NCI-H187 treated with DMSO at 0.1 percent for 48 hours (cell line): Measurements from ENCODE around the gene RAB40AL.
"Not testable (repeated sequence)": the region's sequence is repeated elsewhere in the genome, so short reads cannot be mapped to it uniquely, and the experiment has no call there.

Source experiments
- DNase-seq: peaks from one replicate; lab custom pipeline; 2025; lab: John Stamatoyannopoulos, UW

RAB40AL gene, protein sequence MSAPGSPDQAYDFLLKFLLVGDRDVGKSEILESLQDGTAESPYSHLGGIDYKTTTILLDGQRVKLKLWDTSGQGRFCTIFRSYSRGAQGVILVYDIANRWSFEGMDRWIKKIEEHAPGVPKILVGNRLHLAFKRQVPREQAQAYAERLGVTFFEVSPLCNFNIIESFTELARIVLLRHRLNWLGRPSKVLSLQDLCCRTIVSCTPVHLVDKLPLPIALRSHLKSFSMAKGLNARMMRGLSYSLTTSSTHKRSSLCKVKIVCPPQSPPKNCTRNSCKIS

DNA sequence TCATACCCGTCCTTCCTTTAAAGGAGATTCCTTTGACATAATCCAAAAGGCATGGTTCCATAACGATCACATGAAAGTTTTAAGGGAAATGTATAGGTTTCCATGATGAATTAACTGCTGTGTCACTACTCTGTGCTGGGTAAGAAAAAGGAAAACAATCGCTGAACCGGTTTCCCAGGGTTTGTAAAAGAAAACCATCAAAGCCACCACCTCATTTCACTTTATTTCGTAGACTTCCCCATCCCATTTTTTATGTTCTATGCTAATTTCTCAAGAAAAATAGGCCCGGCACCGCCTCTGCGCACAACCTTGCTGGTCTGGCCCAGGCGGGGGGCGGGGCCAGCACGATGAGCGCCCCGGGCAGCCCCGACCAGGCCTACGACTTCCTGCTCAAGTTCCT lies at the start of gene RAB40AL:
TSS of gene RAB40AL (plus strand) at position 301 of the 400 bp plus-strand sequence. CDS start at position 348, 47 bp downstream.
- not testable (repeated sequence) for DNase-seq

DNA sequence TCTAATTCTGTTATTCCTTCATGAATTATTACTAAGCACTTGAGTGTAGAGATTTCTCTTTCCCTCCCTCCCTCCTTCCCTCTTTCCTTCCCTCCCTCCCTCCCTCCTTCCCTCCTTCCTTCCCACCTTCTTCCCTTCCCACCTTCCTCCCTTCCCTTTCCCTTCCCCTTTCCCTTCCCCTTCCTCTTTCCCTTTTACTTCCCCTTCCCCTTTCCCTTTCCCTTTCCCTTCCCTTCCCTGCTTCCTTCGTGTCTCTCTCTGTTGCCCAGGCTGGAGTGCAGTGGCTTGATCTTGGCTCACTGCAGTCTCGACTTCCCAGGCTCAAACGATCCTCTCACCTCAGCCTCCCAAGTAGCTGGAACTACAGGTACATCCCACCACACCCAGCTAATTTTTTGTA lies 49.4 kb upstream of the RAB40AL start:
- DNase-seq: no peak

DNA sequence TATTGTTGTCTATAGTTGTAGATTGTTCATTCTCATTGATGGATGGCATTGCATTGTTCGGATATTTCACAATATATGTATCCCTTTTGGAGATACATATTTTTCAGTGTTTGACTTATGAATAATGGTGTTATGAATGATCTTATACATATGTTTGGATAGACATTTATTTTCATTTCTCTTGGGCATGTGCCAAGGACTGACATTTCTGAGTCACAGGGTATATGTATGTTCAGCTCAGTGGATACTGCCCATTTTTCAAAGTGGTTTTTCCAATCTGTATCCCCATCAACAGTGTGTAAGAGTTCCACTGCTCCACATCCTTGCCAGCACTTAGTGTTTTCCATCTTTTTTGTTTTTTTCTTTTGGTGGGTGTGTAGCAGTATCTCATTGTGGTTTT lies 45.0 kb upstream of the RAB40AL start:
- no peak for DNase-seq

DNA sequence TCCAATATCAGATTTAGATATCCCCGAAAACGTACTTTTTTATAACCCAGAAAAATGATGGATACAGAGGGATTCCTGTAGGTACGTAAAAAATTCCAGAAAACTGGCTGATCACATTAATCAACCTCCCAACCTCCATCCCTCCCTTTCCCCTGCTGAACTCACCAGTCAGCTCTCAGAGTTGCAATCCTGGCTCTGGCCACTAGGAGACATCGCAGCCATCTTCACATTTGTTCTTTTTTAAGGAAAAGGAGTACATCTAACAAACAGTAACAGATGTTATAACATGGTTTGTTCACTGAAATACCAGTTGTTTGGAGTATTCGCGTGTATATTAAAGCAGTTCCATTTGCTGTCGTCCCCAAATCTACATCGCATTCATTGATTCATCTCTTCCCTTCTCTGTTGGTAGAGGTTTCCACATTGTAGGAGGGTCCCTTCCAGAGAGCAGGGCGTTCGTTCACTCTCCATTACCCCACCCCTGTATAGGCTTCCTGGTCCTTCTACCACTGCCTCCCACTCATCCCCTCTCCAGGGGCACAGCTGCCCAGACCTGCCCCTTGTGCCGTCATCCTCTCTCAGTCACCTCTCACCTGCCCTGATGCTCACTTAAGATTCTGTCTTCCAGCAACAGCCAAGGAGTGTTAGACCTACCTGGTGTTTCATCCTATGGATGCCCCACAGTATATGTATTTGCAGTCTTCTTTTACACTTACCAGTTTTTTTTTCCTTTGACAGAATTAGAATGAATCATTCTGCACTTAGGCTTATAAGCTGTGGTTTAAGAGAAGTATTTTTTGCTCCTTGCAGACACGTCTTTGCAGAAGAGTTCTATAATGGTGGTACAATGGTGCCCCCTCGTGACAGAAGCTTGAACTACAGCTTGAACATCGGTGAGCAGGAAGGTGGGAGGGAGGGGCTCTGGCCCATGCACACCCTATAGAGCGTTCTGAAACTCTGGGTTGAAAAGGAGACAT lies 36.8 kb upstream of the RAB40AL start:
- peak; percentile 0 for DNase-seq

DNA sequence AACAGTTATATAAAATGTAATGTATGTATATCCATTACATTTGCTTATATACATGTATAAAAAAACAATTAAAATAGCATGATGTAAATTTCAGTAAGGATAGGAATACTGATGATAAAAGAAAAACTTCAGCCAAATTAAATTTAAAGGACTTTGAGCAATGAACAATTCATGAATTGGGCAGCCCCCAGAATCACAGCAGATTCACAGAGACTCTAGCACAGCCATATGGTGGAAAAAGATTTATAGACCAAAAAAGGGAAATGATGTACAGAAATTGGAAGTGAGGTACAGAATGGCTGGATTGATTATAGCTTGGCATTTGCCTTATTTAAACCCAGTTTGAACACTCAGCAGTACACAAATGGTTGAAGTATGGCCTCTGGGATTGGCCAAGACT lies 34.7 kb upstream of the RAB40AL start:
- DNase-seq: no peak

DNA sequence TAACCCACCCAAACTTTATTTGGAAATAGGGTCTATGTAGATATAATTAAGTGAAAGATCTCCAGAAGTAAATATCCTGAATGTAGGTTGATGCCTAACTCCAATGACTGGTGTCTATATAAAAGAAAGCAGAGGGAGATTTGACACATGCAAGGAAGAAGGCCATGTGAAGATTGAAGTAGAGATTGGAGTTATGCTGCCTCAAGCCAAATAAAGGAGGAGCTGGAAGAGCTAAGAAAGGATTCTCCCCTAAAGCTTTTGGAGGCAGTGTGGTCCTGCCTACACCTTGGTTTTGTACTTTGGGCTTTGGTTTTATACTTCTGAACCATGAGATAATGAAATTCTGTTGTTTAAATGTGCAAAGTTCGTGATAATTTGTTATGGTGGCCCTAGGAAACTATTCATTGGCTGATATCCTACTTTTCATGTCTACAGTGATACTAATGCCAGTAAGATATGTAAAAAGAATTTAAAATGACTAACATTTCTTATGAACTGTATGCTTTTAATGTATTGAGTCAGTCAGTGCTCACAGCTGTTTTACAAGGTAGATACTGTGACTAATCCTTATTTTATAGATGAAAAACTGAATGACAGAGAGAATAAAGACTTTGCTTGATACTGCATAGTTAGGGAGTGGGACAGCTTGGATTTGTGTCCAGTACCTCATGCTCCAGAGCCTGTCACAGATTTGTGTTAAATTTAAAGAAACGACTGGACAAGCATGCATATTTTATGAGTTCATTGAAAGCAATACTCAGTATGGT lies 5.9 kb upstream of the RAB40AL start:
- no peak for DNase-seq

DNA sequence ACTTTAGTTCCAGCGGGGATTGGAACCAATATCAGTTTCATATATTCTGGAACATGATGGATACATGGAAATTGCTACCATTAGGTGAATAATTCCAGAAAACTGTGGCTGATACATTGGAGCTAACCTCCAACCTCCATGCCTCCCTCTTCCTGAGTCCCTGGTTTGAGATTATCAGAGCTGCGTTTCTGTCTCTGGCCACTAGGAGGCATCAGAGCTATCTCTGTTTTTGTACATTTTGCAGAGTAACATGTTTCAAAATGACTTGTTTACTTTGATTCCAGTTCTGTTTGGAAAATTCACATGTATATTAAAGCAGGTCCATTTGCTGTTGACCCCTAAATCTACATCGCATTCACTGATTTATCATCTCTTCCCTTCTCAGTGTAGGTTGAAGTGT lies 2.4 kb upstream of the RAB40AL start:
- no peak for DNase-seq

DNA sequence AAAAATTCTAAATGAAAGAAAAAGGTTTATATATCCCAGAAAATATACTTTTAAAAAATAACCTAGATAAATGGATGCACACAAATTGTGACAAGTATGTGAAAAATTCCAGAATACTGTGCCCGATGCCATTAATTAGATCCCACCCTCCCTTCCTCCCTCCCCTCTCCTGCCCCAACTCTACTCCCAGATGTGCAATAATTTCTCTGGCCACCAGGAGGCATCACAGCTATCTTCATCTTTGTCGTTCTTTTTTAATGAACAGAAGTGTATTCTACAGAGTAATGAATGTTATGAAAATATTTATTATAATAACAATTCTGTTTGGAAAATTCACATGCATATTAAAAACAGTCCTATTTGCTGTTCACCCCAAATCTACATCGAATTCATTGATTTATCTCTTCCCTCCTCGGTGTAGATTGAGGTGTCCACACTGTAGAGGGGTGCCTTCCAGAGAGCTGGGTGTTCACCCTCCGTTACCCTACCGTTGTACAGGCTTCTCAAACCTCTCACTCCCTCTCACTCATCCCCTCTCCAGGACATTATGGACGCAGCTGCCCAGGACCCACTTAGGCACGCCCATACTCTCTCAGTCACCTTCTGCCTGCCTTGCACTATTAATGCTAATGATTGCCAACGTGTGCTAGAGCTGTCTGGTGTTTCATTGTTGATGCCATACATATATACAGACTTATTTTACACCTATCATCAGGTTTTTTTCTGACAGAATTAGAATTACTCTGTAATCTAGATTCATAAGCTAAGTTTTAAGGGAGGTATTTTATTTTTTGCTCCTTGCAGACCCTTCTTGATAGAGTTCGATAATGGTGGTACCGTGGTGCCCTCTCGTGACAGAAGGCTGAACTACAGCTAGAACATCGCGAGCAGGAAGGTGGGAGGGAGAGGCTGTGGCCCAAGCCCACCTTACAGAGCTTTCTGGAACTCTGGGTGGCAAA lies 14.1 kb downstream of the RAB40AL start:
- DNase-seq: no peak

DNA sequence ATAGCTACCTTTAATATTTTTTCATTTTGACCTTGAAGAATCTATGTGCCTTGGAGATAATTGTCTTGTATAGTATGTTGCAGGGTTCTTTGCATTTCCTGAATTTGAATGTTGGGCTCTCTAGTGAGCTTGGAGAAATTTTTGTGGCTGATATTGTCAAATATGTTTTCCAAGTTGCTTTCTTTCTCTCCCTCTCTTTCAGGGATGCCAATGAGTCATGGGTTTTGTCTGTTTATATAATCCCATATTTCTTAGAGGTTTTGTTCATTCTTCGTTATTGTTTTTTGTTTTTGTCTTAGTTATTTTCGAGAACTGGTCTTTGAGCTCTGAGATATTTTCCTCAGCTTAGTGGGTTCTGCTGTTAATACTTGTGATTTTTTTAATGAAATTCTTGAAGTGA lies 20.7 kb downstream of the RAB40AL start:
- no peak for DNase-seq

DNA sequence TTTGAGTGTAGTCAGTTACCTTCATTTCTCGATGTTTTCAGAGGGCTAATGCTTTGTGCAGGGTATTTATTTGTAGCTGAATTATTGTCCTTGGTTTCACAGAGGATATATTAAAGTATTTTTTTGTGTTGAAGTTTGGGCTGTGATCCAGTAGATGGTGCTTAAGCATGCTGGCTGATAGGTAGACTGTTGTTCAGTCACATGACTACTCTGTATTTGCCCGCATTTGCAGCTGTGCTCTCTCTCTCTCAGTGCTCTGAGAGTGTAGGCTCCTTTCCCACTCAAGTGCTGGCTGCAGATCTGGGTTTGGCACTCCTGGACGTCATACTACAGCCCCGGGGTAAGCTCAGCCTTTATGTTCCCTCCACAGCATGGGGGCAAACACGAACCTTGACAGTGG lies 21.7 kb downstream of the RAB40AL start:
- DNase-seq: no peak

DNA sequence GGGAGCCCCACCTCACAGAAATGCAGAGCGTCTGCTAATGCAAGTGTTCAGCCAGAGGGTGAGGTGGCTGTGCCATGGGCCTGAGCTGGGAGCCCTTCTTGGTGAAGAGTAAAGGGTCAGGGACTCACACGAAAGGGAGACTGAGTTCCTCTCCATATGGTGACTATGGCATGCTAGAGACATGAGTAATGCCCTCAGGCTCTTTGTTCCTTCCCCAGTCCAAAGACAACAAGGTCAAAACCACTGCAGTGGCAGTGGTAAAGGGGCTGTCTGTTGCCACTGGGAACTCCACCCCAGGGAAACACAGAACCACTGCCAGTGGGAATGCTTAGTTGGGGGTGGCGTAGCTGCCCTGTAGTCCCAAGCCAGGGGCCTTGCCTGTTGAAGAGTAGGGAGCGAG lies 22.4 kb downstream of the RAB40AL start:
- no peak for DNase-seq

DNA sequence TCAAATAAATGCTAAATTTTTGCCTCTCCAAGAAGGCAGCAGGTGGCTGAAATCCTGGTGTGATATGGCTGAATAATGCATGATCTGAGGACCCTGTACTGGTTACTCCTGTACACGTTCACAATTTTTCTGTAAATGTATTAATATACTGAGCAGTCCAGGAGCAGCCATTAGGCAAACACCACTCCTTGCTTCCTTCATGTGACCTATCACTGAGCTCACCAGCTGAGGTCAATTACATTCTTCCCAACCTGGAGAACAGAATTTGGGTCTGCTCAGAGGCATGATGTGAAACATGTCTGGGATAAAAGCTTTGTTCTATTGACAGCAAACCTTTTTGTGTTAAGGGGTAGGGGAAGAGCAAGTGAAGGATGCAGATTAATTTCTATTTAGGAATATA lies 26.9 kb downstream of the RAB40AL start:
- no peak for DNase-seq

DNA sequence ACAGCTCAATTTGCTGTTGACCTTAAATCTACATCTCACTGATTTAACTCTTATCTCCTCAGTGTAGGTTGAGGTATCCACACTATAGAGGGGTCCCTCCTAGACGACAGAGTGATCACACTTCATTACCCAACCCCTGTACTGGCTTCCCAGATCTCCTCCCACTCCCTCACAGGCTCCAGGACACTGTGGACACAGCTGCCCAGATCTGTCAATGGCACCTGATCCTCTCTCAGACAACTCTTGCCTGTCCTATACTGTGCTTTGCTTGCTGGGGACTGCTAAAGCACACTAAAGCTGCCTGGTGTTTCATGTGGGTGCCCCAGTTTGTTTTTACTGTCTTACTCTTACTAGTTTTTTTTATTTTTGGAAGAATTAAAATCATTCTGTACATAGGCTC lies 27.9 kb downstream of the RAB40AL start:
- DNase-seq: no peak

DNA sequence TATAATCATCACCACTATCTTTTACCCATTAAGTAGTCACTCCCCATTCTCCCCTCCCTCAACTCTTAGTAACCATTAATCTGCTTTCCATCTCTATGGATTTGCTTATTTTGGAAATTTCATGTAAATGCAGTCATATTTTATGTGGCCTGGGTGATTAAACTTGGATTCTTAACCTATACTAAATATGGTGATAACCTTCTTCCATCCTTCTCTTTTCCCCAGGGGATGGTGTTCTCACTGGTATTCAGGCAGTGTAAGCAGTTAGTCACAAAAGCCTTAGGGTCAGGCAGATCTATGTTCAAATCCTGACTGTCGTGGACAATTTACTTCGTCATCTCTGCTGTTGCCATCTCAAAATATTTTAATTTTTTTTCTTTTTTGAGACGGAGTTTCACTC lies 29.6 kb downstream of the RAB40AL start:
- no peak for DNase-seq

DNA sequence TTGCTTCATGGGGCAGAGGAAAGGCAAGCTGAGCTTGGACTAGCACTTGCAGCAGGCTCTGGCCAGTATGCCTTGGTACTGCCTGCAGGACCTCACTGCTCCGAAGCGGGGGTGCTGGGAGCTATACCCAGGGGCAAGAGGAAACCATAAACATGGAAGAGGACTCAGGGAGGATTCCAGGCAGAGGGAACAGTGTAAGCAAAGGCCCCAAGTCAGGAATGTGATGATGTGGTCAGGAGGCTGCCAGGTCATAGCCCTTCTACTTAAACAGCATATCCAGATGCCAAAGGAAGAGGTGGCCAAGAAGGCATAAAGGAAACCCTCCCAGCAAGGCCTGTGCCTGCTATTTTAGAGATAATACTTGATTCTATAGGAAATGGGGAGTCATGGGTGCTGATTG lies 31.1 kb downstream of the RAB40AL start:
- DNase-seq: no peak

DNA sequence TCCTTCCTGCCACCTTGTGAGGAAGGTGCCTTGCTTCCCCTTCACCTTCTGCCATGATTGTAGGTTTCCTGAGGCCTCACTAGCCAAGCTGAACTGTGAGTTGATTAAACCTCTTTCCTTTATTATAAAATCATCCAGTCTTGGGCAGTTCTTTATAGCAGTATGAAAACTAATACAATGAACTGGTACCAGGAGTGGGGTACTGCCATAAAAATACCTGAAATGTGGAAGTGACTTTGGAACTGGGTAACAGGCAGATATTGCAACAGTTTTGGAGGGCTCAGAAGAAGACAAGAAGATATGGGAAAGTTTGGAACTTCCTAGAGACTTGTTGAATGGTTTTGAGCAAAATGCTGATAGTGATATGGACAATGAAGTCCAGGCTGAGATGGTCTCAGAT lies 34.5 kb downstream of the RAB40AL start:
- DNase-seq: not testable (repeated sequence)

DNA sequence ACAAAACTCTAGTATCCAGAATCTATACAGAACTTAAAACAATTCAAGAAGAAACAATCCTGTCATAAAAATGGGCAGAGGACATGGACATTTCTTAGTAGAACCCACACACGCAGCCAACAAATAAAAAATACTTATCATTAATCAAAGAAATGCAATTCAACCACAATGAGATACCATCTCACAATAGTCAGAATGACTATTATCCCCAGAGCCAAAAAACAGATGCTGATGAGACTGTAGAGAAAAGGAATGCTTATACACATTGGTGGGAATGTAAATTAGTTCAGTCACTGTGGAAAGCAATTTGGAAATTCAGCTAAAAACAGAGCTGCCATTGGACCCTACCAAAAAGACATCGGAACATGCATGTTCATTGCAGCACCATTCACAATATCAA lies 37.9 kb downstream of the RAB40AL start:
- no peak for DNase-seq

DNA sequence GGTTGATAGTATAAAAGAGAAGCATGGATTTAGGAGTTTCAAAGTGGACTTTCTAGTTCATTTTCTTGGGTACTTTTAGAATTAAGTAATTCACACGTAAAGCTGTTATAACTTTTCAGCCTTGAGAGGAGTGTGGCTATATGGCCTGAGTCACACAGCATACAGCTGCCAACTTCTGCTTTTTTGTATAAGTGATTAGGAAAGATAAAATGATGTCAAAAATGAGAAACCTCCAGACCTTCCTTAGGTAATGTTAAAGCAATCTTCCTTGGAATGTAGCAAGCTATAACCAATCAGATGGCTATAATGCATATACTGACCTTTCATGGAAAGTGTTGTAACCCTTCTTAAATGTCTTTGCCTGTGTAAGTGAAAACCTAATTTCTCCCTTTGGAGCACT lies 39.2 kb downstream of the RAB40AL start:
- DNase-seq: no peak

DNA sequence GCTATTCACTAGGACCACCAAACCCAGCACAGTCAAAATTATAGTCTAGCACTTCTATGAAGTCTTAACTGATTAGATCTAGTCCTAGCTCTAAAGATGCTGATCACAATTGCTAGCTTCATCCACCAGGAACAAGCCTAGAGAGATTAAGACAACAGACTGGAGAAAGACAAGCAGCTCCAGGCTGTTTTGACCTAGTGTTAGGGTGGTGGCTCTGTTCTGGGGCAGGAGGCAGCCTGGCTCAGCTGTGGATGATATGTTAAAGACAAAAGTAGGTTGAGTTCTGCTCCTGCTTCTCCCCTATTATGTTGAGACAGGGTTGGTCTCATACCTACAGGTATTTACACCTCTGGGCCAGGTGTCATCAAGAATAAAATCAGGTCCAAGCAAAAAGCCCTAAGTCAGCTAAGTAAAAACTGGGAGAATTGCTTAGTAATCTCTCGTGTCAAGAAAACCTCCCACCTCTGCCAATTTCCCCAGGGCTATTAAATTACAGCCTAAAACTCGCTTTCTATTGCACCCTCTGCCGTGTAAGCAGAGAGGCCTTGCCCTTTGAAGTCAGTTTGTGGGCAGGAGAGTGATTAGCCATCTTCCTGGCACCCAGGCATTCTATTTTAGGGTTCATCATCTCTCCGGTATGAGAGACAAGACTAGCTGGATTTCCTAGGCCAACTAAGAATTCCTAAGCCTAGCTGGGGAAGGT lies 39.9 kb downstream of the RAB40AL start:
- no peak for DNase-seq

DNA sequence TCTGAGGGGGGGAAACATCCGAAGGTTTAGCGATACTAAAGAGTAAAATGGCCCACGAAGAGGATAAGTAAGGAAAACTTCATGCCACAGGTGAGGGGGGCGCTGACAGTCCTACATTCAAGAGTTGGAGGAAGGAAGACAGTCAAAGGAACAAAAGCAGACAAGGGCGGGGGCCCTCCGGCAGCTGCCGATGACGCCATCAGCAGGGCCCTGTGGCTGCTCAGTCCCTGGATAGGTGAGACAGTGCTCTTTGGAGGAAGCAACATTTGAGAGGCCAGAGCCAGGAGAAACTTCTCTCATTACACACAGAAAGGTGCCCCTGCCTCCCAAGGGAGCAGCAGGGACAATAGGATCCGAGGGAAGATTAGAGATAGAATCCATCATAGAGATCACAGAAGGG lies 41.5 kb downstream of the RAB40AL start:
- DNase-seq: no peak

DNA sequence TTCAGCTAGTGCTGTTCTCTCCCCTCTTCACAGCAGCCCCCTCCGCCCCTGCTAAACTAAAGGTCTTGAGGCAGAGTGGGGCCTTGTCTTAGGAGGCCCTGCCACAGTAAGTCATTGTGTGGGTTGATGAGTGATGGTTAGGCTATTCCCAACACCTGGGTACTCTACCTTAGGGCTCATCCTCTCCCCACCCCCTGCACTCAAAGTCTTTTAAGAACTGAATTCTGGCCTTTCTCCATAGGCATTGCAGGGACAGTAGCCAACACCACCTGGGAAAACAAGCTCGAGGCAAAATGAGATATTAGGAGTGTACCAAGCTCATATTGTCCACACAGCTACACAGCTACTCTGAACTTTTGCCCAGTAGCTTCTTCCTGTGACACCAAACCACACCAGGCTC lies 42.5 kb downstream of the RAB40AL start:
- no peak for DNase-seq
